HFFc6 (cell line): ENCODE data around the gene CHAMP1. TPM values are rescaled to one million over a fixed set of nuclear protein-coding genes. Genes with fewer than 3 reads are reported as not detected.
A peak's percentile ranks its signal among the peaks of the same experiment; 100 is the strongest.
"Not testable (repeated sequence)": the region's sequence is repeated elsewhere in the genome, so short reads cannot be mapped to it uniquely, and the experiment has no call there.

Source experiments
- DNase-seq: peaks from one replicate; pipeline ENCODE4 v3.0.0-alpha.2; 2018
- H3K27ac Mint-ChIP-seq: 2 replicates; pipeline ENCODE4 v1.8.0; 2020; ENCODE audit warnings: mild to moderate bottlenecking, mixed read lengths
- H3K27me3 Mint-ChIP-seq: 2 replicates; pipeline ENCODE4 v1.8.0; 2021; ENCODE audit warnings: mild to moderate bottlenecking, moderate library complexity, mixed read lengths; ENCODE audit not compliant: insufficient read depth
- H3K36me3 Mint-ChIP-seq: 2 replicates; pipeline ENCODE4 v1.8.0; 2021; ENCODE audit warnings: low read depth, mixed read lengths
- H3K4me1 Mint-ChIP-seq: 2 replicates; pipeline ENCODE4 v1.8.0; 2020; ENCODE audit warnings: low read depth, mixed read lengths
- H3K4me3 Mint-ChIP-seq: 2 replicates; pipeline ENCODE4 v1.8.0; 2020; ENCODE audit warnings: mild to moderate bottlenecking, moderate library complexity, mixed read lengths
- H3K9me3 Mint-ChIP-seq: 2 replicates; pipeline ENCODE4 v1.8.0; 2020; ENCODE audit warnings: mild to moderate bottlenecking, mixed read lengths
- microRNA-seq: library from miRNA; unstranded; fragments of <30 nt; microRNA quantifications from one replicate; pipeline ENCODE4, GENCODE V29; 2019
- total RNA-seq, 6 experiments: library from RNA; stranded (reverse); fragmentation: NEBNext Ultra II Directional; extraction: Animal tissue kit (Norgen Biotek cat#: 25700); gene quantifications; 2 replicates in 1 of 6; 3 replicates in 5 of 6; pipeline ENCODE4 v1.2.3, GENCODE V29; 2021
- TF ChIP-seq, protein P1 (sequence below): fragments of 200-600 bp; sonication (generic); IDR thresholded peaks from 2 replicates; pipeline ENCODE4 v1.5.0; 2021; ENCODE audit warnings: antibody characterized with exemption, mild to moderate bottlenecking

CHAMP1 gene
- total RNA-seq, 6 experiments from 2014 or later, result 27.7 to 34.2 (median 28.6) TPM

DNA sequence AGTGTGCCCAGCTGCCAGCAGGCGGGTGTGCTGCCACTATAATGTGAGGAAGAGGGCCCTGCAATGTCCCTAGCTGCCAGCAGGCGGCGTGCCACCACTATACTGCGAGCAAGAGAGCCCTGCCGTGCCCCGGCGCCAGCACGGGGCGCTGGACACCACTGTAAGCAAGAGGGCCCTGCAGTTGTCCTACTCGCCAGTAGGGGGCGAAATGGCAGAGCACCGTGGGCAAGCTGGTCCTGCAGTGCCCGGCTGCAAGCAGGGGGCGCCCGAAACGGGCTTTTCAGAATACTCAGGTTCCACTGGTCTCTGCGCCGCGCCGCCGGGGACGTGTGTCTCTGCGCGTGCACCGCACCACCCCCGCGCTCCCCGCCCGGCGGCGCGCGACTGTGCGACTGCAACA, 38.5 kb downstream of the CHAMP1 start:
- not testable (repeated sequence) for H3K27ac Mint-ChIP-seq
- TF ChIP-seq, protein P1, sequence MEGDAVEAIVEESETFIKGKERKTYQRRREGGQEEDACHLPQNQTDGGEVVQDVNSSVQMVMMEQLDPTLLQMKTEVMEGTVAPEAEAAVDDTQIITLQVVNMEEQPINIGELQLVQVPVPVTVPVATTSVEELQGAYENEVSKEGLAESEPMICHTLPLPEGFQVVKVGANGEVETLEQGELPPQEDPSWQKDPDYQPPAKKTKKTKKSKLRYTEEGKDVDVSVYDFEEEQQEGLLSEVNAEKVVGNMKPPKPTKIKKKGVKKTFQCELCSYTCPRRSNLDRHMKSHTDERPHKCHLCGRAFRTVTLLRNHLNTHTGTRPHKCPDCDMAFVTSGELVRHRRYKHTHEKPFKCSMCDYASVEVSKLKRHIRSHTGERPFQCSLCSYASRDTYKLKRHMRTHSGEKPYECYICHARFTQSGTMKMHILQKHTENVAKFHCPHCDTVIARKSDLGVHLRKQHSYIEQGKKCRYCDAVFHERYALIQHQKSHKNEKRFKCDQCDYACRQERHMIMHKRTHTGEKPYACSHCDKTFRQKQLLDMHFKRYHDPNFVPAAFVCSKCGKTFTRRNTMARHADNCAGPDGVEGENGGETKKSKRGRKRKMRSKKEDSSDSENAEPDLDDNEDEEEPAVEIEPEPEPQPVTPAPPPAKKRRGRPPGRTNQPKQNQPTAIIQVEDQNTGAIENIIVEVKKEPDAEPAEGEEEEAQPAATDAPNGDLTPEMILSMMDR, result peak; percentile 71

DNA sequence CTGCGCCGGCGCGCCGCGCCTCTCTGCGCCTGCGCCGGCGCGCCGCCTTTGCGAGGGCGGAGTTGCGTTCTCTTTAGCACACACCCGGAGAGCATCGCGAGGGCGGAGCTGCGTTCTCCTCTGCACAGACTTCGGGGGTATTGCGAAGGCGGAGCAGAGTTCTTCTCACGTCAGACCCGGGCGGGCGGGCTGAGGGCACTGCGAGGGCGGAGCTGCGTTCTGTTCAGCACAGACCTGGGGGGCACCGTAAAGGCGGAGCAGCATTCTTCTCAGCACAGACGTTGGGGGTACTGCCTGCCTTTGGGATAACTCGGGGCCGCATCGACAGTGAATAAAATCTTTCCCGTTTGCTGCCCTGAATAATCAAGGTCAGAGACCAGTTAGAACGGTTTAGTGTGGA, 39.1 kb downstream of the CHAMP1 start:
- H3K36me3 Mint-ChIP-seq, H3K27ac Mint-ChIP-seq, H3K27me3 Mint-ChIP-seq, H3K4me1 Mint-ChIP-seq, H3K9me3 Mint-ChIP-seq, H3K4me3 Mint-ChIP-seq, DNase-seq: not testable (repeated sequence)

More for the DNA sequence above, 38.5 kb downstream of the CHAMP1 start:
- not testable (repeated sequence) for H3K36me3 Mint-ChIP-seq, H3K9me3 Mint-ChIP-seq, H3K27me3 Mint-ChIP-seq, H3K4me3 Mint-ChIP-seq, H3K4me1 Mint-ChIP-seq, DNase-seq

Small RNAs within 50 kb of the gene (microRNA-seq; reads per million reads assigned to microRNA genes)
- not detected for gene MIR4502

Other genes starting within 250 kb of the CHAMP1 start
- 10 to 100 TPM; 31.6 to 37.6 (median 33.1) TPM for gene RASA3, start 181.9 kb upstream of the CHAMP1 start, total RNA-seq
- not detected for gene CFAP97D2, start 135.2 kb upstream of the CHAMP1 start, total RNA-seq
- 10 to 100 TPM; 73.0 to 90.1 (median 82.3) TPM for gene CDC16, start 79.6 kb upstream of the CHAMP1 start, total RNA-seq
- 10 to 100 TPM; 32.4 to 42.9 (median 39.8) TPM for gene UPF3A, start 32.9 kb upstream of the CHAMP1 start, total RNA-seq